Measurements from ENCODE around the gene STBD1. TPM values are rescaled to one million over a fixed set of nuclear protein-coding genes. Genes with fewer than 3 reads are reported as not detected.

The STBD1 gene
- total RNA-seq, 1 donor from 2014 or later = 12.9 TPM

GRCh38 chr4:76322236-76322635 is 15.7 kb downstream of the STBD1 start:
- H3K36me3 Mint-ChIP-seq (ENCODE audit: low read depth) = peaks cover 13% of the 10 kb centered on the region
- no peak for DNase-seq (ENCODE audit: low spot score)
- no peak overlapping the region for H3K27ac Mint-ChIP-seq (ENCODE audit: unreplicated experiment)
- no peak for TF ChIP-seq CTCF (IDR thresholded peaks at IDR 0.05)
- H3K4me3 Mint-ChIP-seq (ENCODE audit: unreplicated experiment) = no peak overlapping the region
- peaks cover 46% of the 10 kb centered on the region for H3K9me3 Mint-ChIP-seq (ENCODE audit: low read depth)
- H3K27me3 Mint-ChIP-seq (ENCODE audit: low read depth) = peaks cover 4% of the 10 kb centered on the region
- no peaks in the 10 kb centered on the region for H3K4me1 Mint-ChIP-seq (ENCODE audit: low read depth)

GRCh38 chr4:76325072-76325471 is 18.5 kb downstream of the STBD1 start:
- TF ChIP-seq CTCF (IDR thresholded peaks at IDR 0.05) = no peak
- Mint-ChIP-seq H3K4me1 (ENCODE audit: low read depth) (no peaks in the 10 kb centered on the region), H3K4me3 (ENCODE audit: unreplicated experiment) (no peak overlapping the region), H3K36me3 (ENCODE audit: low read depth) (peaks cover 17% of the 10 kb centered on the region), H3K9me3 (ENCODE audit: low read depth) (peaks cover 45% of the 10 kb centered on the region), H3K27me3 (ENCODE audit: low read depth) (peaks cover 4% of the 10 kb centered on the region), H3K27ac (ENCODE audit: unreplicated experiment) (no peak overlapping the region)
- DNase-seq (ENCODE audit: low spot score) = no peak

GRCh38 chr4:76326515-76326914 is 20.0 kb downstream of the STBD1 start:
- H3K36me3 Mint-ChIP-seq (ENCODE audit: low read depth) = peaks cover 12% of the 10 kb centered on the region
- no peak overlapping the region for H3K4me3 Mint-ChIP-seq (ENCODE audit: unreplicated experiment)
- no peaks in the 10 kb centered on the region for H3K4me1 Mint-ChIP-seq (ENCODE audit: low read depth)
- TF ChIP-seq CTCF (IDR thresholded peaks at IDR 0.05) = no peak
- peaks cover 33% of the 10 kb centered on the region for H3K9me3 Mint-ChIP-seq (ENCODE audit: low read depth)
- no peak for DNase-seq (ENCODE audit: low spot score)
- H3K27me3 Mint-ChIP-seq (ENCODE audit: low read depth) = peaks cover 2% of the 10 kb centered on the region
- H3K27ac Mint-ChIP-seq (ENCODE audit: unreplicated experiment) = no peak overlapping the region

- no peak overlapping the region for H3K4me3 Mint-ChIP-seq (ENCODE audit: unreplicated experiment)
- H3K4me1 Mint-ChIP-seq (ENCODE audit: low read depth) = peaks cover 10% of the 10 kb centered on the region
- TF ChIP-seq CTCF (IDR thresholded peaks at IDR 0.05) = no peak
- peaks cover 17% of the 10 kb centered on the region for H3K27me3 Mint-ChIP-seq (ENCODE audit: low read depth)
- H3K9me3 Mint-ChIP-seq (ENCODE audit: low read depth) = peaks cover 3% of the 10 kb centered on the region
- H3K36me3 Mint-ChIP-seq (ENCODE audit: low read depth) = no peaks in the 10 kb centered on the region
- no peak overlapping the region for H3K27ac Mint-ChIP-seq (ENCODE audit: unreplicated experiment)
- no peak for DNase-seq (ENCODE audit: low spot score)
These were observed 28.4 kb downstream of the STBD1 start for GRCh38 chr4:76334885-76335284.

GRCh38 chr4:76339364-76339763 is 32.8 kb downstream of the STBD1 start:
- DNase-seq (ENCODE audit: low spot score) = no peak
- Mint-ChIP-seq H3K4me1 (ENCODE audit: low read depth) (peaks cover 21% of the 10 kb centered on the region), H3K27ac (ENCODE audit: unreplicated experiment) (no peak overlapping the region), H3K36me3 (ENCODE audit: low read depth) (no peaks in the 10 kb centered on the region), H3K27me3 (ENCODE audit: low read depth) (peaks cover 5% of the 10 kb centered on the region), H3K9me3 (ENCODE audit: low read depth) (peaks cover 3% of the 10 kb centered on the region), H3K4me3 (ENCODE audit: unreplicated experiment) (no peak overlapping the region)
- no peak for TF ChIP-seq CTCF (IDR thresholded peaks at IDR 0.05)

All from chondrocyte (in vitro differentiated cells).